ENCODE measurements around the gene ZNF296. TPM values are rescaled to one million over a fixed set of nuclear protein-coding genes. Genes with fewer than 3 reads are reported as not detected.
A peak's percentile ranks its signal among the peaks of the same experiment; 100 is the strongest.

ZNF296 gene
- total and polyA plus RNA-seq, 2 donors (not counting 3 experiments of a cell fraction or from before 2014, with no cell fraction given) = 0.35 to 1.8 TPM

DNA sequence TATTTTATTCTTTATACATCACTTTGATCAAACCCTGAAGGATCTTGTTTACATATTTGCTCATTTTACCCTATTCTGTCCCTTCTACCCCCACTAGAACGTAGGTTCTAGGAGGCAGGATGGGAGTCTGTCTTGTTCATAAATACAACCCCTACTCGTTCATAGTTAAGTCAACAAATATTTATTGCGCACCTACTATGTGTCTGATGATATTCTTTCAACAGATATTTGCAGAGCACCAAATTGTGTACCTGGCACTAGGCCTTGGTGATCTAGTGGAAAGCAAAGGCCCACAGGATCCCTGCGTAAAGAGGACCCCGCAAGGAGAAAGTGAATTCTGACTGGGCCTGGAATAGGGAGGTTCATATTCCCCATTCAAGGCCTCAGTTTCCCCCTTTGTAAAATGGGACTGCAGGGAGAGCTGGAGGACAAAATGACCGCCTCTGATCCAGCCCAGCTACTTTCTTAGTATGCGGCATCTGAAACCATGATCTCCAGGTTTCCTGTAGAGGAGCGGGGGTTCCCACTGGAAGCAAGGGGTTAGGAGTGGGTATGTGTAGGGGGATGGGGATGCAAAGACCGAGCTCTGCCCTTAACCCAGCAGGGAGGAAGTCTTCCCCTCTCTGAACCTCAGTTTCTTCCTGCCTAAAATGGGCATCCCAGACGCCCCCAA, 2.2 kb upstream of the ZNF296 start:
- intact Hi-C loops (cut with micrococcal nuclease) = loop anchor here (1.0 to 5.0 kb wide), 2 partner anchors 13 to 41 kb away; partner anchors contain the start of gene CLASRP
- peak; percentile 12 for FAIRE-seq
- peak overlapping the region; percentile 80 for H3K9ac ChIP-seq (replicated peaks; ENCODE audit: extremely low read depth, insufficient read depth, low read length)
- no peaks in the 10 kb centered on the region for H4K20me1 ChIP-seq (replicated peaks; ENCODE audit: control insufficient read depth, extremely low read depth, insufficient read depth, low read length)
- peak overlapping the region; percentile 95 for H2AFZ ChIP-seq (ENCODE audit: low read depth, low read length)
- H3K27ac ChIP-seq (ENCODE audit: insufficient read depth, low read depth, low read length) = no peak overlapping the region
- TF ChIP-seq GATA2 (IDR thresholded peaks at IDR 0.05; ENCODE audit: insufficient read depth, insufficient read length, low read depth, low read length) (no peak), MYC (IDR thresholded peaks at IDR 0.05; ENCODE audit: low read depth, low read length) (no peak), FOS (IDR thresholded peaks at IDR 0.05; ENCODE audit: borderline replicate concordance, insufficient read depth, low read length) (no peak), EZH2 (IDR thresholded peaks at IDR 0.05; ENCODE audit: borderline replicate concordance, low read depth, low read length, severe bottlenecking) (no peak), POLR2A (IDR thresholded peaks at IDR 0.05; ENCODE audit: low read depth, low read length) (no peak)
- peaks cover 40% of the 10 kb centered on the region for H3K79me2 ChIP-seq (ENCODE audit: control insufficient read depth, insufficient read depth, low read length)
- peak overlapping the region in 2 of 3 experiments; percentile 57 to 79 for H3K4me3 ChIP-seq (replicated peaks in 1 of 3; ENCODE audit: insufficient read depth in 1 of 3, low read depth in 1 of 3, low read length in 3 of 3)
- dilution Hi-C loops (cut with MboI; ENCODE audit: extremely low pct_ligation_motif_present, low sequenced_read_pairs) = no loop called here
- H3K9me1 ChIP-seq (replicated peaks; ENCODE audit: control insufficient read depth, extremely low read depth, insufficient read depth, low read length) = no peaks in the 10 kb centered on the region
- CTCF ChIA-PET = interaction anchor here (0.7 to 2.0 kb wide), 3 partner anchors 10 to 19 kb away, joined by 3 to 16 read pairs (median 10); no protein-coding TSS in a partner anchor
- peaks cover 0 to 4% of the 10 kb centered on the region in 2 experiments for H3K36me3 ChIP-seq (ENCODE audit: control insufficient read depth in 2 of 2, extremely low read depth in 1 of 2, insufficient read depth in 2 of 2, low read length in 2 of 2)
- POLR2A ChIA-PET = no interaction called here
- H3K4me2 ChIP-seq (ENCODE audit: insufficient read depth, low read length) = peak overlapping the region; percentile 60
- no peaks in the 10 kb centered on the region for H3K9me3 ChIP-seq (replicated peaks; ENCODE audit: control insufficient read depth, insufficient read depth, low read length)
- TSS peak; percentile 35 for BruUV-seq (replicated peaks)
- no peaks in the 10 kb centered on the region for H3K27me3 ChIP-seq (ENCODE audit: control insufficient read depth in 2 of 2, insufficient read depth in 2 of 2, low read length in 2 of 2)
- no peak for DNase-seq (ENCODE audit: low read depth, low spot score)
- peaks cover 16% of the 10 kb centered on the region for H3K4me1 ChIP-seq (ENCODE audit: control insufficient read depth, extremely low read depth, insufficient read depth, low read length)
